NCI-H2107 treated with DMSO at 0.1 percent for 48 hours (cell line): ENCODE data around the gene ANO6.

Experiments
- DNase-seq: peaks from one replicate; lab custom pipeline; 2025; ENCODE audit not compliant: unreplicated experiment; lab: John Stamatoyannopoulos, UW

Gene ANO6

DNA sequence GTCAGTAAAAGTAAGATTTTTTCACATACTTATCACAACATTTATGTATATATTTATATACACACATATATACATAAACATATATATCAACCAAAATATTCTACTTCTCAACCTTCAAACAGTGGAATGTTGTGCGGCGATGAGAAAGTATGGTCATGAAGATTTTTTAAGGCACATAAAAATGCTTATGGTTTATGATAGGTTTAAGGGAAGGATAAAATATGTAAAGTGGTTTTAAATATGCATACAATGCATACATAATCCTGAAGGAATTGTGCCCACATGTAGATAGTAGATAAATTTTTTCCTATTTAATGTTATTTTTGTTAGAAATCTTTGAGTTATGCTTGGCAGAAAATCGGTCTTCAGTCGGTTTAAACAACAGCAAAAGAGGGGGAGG is 182.7 kb downstream of the ANO6 start:
- no peak for DNase-seq

DNA sequence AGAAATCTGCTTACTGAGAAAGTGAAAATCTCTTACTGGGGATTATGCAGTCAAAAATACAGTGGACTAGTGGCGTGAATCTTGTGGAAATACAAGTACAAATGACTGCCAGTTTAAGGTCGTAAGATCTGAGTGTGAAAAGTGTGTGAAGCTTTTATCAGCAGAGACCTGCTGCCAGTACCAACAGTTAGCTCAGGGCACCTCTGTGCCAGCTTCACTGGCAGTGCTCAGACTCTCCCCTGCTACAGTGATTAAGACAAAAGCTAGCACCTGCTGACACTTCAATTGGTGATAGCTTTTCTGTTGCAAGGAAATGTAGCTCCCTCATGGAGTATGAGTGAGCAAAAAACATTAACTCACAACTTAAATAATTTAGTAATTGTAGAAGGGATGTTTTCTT is 185.1 kb downstream of the ANO6 start:
- DNase-seq = peak; percentile 79

DNA sequence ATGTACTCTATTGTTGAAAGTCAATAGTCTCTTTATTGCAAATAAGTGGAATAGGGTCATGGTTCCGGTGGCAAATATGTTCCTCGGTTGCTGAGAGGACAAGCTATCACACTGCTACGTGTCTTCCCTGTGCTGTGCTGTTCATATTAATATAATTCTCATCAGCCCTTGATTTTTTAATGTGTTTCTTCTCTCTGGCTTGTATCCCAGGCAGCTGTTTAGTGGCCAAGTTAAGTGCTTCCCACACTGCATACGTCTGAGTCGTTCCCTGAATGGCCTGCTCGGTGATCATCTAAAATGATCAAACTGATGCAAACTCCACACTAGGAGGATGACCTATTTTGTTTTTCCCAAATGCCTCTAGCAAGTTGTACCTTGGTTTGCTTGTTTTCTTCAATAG is 186.4 kb downstream of the ANO6 start:
- DNase-seq = peak; percentile 33

DNA sequence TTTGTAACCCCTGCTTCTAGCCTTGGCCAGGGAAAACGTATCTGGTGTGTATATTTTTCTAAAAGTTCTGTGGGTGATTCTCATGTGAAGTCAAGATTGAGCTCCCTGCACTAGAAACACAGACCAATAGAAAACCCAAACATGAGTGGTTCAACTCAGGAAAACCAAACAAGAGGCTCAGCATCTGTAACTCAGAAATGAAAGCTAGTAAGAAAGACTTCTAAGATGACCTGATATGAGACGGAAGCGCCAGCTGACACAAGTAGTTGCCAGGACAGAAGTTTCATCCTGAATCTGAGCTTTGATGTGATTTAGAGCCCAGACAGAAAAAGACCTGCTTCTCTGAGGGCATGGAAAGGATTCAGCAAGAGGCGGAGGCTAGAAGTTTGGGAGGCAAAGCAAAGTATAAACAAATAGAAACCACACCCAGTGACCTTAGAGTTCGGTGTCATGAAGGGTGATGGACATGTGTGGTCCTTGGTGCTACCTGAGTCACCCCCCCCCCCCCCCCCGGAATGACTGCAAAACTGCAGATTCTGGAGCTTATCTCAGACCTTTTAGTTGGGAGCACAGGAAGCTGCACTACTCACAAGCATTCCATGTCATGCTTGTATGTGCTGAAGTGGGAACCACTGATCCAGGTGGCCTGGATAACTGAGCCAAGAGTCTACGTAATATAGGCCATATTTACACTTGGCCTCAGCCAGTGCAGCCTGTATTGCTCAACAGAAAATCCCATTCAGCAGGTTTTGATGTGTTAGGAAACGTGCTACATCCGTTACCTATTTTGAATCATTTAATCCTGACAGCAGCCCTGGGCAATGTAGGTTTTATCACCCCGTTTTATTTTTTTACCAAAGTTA is 191.3 kb downstream of the ANO6 start:
- DNase-seq = peak; percentile 48

DNA sequence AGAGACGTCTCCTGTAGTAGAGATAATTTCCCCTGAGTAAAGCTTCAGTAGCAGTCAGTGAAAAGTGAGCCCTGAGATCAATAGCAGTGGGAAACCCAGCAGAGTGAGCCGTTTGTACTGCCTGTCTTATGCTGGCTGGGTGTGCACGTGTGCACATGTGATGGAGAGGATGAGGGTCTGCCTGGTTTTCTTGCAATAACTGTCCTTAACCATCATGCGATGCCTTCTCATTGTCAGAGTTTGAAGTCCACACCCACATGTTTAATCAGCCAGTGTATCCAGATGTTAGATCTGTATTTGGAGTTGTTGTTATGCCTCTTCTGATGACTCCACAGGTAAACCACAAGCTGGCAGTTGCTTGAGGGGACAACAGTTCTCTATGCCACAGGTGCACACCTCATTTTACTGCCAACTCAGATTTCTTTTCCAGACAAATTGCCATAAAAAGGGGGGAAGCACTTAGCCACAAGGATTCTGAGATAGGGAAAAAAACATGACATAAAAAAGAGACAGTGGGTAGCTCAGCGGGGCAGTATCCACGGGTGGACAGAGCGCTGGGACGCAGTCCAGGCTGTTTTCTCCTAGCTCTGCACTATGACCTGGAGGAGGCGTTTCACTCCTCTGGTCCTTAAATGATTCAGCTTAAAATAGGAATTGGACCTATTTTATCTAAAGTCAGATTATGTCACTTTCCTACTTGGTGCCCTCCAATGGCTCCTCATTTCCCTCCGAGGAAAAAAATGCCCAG is 192.3 kb downstream of the ANO6 start:
- DNase-seq = peak; percentile 94

DNA sequence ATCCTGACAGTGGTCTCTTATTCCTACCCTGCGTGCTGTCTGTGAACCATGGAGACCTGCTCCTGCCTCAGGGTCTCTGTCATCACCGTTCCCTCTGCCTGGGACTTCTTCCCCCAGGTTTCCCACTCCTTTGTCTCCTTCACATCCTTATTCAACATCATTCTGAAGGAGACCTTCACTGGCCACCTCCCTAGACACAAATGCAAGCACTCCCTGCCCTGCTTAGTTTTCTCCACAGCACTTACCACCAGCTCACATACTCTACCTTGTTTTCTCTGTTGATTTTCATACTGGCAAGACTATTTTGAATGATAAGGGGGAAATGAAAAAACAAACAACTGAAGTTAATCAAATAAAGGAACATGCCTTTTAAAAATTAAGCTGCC is 192.8 kb downstream of the ANO6 start:
- peak; percentile 14 for DNase-seq

- no peak for DNase-seq
Measured at GRCh38 chr12:45409966-45410365, 194.1 kb downstream of the ANO6 start.

DNA sequence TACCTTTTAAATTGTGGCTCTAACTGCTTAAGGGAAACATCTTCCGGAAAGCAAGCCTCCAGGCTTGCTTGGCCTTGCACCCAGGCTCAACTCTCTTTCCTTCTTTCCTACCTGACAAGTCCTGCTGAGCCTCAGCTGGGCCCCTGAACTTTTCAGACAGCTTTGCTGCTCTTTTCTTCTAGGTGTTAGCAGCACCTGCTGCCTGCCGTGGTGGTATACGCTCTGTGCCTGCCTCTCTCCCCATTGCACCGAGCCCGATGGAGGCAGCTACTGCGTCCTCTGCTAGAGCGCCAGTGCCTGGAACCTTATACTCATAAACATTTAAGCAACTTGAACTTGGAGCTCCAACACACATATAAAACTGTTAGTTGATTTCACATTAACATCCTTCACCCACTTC is 195.7 kb downstream of the ANO6 start:
- no peak for DNase-seq

- DNase-seq = no peak
Measured at GRCh38 chr12:45415393-45415817, 199.5 kb downstream of the ANO6 start.

DNA sequence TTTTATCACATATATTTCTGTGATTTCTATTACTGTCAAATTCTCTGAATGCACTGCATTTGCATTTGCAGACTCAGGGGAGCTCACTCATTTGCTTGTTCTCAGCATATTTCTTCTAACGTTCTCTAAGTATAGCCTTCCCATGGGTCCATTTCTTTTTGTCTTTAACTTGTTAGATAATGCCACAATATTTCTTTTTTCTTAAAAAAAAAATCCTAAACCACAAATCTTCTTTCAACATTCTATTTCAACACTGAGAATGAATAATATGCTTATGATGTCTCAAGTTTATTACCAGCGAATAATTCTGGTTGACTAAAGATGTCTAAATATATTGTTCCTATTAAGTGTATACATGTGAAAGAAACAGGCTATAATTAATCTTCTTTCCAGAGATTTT is 200.2 kb downstream of the ANO6 start:
- no peak for DNase-seq

- DNase-seq = no peak
Measured at GRCh38 chr12:45418520-45418919, 202.6 kb downstream of the ANO6 start.

DNA sequence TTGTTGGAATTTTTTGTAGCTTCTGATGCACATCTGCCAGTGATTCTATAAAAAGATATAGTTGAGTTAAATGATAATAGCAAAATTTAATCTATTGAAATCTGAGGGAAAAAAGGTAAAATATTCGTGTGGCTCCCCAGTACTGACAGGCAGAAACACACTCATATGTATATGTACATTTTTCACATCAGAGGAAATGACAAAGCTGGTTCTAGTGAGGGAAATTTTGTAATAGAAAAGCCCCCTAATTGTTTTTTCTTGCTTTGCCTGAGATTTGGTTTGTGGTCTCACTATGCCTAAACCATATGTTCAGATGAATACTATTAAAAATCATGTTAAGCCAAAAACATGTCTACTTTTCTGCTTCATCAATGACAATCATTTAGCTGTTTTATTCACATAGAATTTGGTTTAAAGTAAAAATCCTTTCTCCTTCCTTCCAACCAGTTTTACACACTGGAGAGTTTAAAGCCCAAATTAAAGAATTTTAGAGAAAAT is 203.5 kb downstream of the ANO6 start:
- no peak for DNase-seq

- no peak for DNase-seq
Measured at GRCh38 chr12:45421736-45422135, 205.8 kb downstream of the ANO6 start.

DNA sequence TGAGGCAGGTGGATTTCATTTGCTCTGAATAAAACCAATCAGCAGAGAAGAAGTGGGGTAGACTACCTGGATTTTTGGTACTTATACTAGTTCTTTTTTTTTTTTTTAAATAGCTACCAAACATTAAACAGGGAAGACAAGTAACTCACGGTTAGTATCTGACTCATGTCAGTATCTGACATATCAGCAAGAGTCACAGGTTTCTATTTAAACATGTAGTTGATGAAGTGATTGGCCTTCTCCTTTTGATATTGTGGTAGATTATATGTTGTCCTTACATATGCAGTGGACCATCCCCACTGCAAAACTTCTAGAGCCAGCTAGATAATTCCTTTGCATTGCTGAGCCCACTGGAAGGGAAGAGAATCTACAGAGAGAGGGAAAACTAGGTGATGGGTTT is 208.0 kb downstream of the ANO6 start:
- DNase-seq = no peak

DNA sequence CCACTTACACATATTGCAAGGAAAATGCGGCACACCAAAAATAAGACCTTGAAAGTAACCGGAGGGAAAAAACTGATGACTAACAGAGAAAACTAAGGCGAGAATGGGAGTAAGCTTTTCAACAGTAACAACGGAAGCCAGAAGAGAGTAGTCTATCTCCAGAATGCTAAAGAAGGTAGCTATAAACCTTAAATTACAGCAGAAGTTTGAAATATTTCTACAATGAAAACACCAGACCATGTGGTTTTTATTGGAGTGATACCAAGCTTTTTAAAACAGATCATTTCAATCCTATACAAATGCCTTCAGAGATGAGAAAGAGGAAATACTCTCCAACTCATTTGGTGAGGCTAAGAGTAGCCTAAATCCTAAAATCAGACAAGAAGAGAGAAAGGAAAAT is 209.5 kb downstream of the ANO6 start:
- DNase-seq = no peak

- DNase-seq = no peak
Measured at GRCh38 chr12:45426294-45426693, 210.4 kb downstream of the ANO6 start.

GRCh38 chr12:45427042-45427441 is 211.1 kb downstream of the ANO6 start:
- no peak for DNase-seq

- no peak for DNase-seq
Measured at GRCh38 chr12:45429831-45430230, 213.9 kb downstream of the ANO6 start.

GRCh38 chr12:45431126-45431525 is 215.2 kb downstream of the ANO6 start:
- no peak for DNase-seq

DNA sequence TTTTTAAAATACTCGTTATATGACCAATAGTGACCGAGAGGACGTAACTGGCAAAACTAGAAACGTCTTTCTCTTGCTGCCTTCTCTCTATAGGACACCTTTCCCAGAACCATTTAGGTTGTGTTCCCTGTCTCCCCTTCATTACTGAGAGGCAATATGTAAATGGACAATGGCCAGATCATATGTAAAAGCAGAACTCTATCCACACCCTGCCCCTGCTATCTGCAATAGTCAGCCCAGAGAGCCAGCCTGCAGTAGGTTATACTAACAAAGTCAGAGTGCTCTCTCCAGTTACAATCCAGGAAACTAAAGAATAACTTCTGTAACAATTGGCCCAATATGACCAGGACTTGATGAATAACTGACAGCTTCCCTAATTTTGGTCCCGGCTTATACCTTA is 216.8 kb downstream of the ANO6 start:
- DNase-seq = no peak

GRCh38 chr12:45433441-45433868 is 217.6 kb downstream of the ANO6 start:
- DNase-seq = no peak

DNA sequence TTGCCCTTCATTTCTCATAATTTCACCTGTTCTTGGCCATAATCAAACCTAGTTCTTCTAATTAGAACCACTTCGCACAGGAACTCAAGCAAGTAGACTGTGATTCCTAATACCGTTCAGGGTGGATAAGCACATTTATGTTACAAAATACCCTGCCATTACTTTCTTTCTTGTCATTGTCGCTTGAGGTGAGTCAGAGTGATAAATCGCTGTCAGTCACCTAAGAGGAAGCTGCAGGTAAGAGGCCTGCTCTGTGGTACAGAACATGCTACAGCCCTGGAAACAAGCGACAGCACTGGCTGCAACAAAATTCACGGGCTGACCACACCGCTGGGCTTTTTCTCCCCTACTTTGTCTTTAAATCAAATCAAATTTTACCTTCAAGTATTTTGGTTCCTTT is 218.2 kb downstream of the ANO6 start:
- no peak for DNase-seq
